Measurements from ENCODE around the gene FCER1G. TPM values are rescaled to one million over a fixed set of nuclear protein-coding genes. Genes with fewer than 3 reads are reported as not detected.

FCER1G gene
- total RNA-seq, 1 experiment from 2014 or later: 1.5 TPM

DNA sequence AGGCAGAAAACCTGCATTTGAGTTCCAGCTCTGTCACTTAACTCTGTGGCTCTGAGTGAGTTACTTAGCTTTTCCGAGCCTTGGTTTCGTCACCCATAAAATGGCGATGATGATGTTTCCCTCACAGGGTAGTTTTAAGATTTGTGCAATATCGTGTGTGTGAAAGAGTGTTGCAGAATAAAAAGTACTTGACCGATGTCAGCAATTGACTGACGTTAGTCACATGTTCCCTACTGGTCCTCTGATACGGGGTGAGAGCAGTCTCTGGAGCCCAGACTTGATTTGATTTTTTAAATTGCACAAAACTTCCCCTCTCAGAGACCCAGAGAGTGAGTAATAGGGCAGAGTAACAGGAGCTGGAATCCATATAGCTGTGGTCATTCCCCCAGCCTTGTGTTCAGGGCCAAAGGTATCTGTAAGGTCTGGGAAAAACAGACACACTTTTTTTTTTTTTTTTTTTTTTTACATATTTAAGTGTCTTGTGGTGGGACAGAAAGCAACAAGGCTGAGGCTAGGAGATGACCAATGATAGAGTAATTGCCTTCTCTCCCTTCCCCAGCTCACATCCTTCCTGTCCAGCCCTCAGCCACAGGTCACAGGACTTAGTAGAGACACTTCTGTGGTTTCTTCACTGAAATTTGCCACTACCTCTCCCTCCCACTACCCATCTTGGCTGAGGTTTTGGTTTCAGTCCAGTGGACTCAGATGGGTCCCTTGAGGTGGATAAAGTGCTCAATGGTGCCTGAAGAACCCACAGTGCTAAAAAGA lies 2.0 kb downstream of the FCER1G start:
- CTCF ChIA-PET: interaction anchor here (0.6 to 2.6 kb wide), 3 partner anchors 9 to 74 kb away, joined by 3 to 25 read pairs (median 6); partner anchors contain the start of gene TOMM40L
- peak overlapping the region; percentile 55 for H3K4me3 Mint-ChIP-seq (ENCODE audit: unreplicated experiment)
- 0 out of 2 replicates have a peak, but pooled peaks cover 4% of the 10 kb centered on the region for H3K36me3 ChIP-seq (ENCODE audit: control insufficient read depth, insufficient read depth, low read length)
- TF ChIP-seq, protein P1, sequence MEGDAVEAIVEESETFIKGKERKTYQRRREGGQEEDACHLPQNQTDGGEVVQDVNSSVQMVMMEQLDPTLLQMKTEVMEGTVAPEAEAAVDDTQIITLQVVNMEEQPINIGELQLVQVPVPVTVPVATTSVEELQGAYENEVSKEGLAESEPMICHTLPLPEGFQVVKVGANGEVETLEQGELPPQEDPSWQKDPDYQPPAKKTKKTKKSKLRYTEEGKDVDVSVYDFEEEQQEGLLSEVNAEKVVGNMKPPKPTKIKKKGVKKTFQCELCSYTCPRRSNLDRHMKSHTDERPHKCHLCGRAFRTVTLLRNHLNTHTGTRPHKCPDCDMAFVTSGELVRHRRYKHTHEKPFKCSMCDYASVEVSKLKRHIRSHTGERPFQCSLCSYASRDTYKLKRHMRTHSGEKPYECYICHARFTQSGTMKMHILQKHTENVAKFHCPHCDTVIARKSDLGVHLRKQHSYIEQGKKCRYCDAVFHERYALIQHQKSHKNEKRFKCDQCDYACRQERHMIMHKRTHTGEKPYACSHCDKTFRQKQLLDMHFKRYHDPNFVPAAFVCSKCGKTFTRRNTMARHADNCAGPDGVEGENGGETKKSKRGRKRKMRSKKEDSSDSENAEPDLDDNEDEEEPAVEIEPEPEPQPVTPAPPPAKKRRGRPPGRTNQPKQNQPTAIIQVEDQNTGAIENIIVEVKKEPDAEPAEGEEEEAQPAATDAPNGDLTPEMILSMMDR (IDR thresholded peaks at IDR 0.05; ENCODE audit: insufficient read depth in 1 of 2, low read depth in 1 of 2, low read length in 1 of 2, severe bottlenecking in 1 of 2, unreplicated experiment in 1 of 2): no peak
- H3K27me3 ChIP-seq (replicated peaks; ENCODE audit: control insufficient read depth, insufficient read depth, low read length): no peaks in the 10 kb centered on the region
- peaks cover 6% of the 10 kb centered on the region for H3K9me3 Mint-ChIP-seq (ENCODE audit: unreplicated experiment)
- H3K36me3 Mint-ChIP-seq (ENCODE audit: insufficient read depth, unreplicated experiment): peaks cover 61% of the 10 kb centered on the region
- intact Hi-C loops (cut with micrococcal nuclease; ENCODE audit: unreplicated experiment): loop anchor here (1.0 kb wide), 1 partner anchor 8 kb away; no protein-coding TSS in a partner anchor
- BruUV-seq (replicated peaks): TSS peak; percentile 8
- no peak for DNase-seq
- peak overlapping the region; percentile 19 for H3K4me3 ChIP-seq (ENCODE audit: low read depth, low read length)
- 0 out of 2 replicates have a peak, but pooled peaks cover 1% of the 10 kb centered on the region for H3K9me3 ChIP-seq
- peaks cover 57% of the 10 kb centered on the region for H3K4me1 Mint-ChIP-seq (ENCODE audit: low read depth, unreplicated experiment)
- H3K27ac Mint-ChIP-seq (ENCODE audit: unreplicated experiment): peak overlapping the region; percentile 97
- H3K27me3 Mint-ChIP-seq (ENCODE audit: insufficient read depth, unreplicated experiment): no peaks in the 10 kb centered on the region
- H3K4me1 ChIP-seq: peaks cover 68% of the 10 kb centered on the region
- POLR2A ChIA-PET: interaction anchor here (0.5 to 1.6 kb wide), 2 partner anchors 9 to 51 kb away, joined by 3 to 11 read pairs; partner anchors contain the start of gene TOMM40L

DNA sequence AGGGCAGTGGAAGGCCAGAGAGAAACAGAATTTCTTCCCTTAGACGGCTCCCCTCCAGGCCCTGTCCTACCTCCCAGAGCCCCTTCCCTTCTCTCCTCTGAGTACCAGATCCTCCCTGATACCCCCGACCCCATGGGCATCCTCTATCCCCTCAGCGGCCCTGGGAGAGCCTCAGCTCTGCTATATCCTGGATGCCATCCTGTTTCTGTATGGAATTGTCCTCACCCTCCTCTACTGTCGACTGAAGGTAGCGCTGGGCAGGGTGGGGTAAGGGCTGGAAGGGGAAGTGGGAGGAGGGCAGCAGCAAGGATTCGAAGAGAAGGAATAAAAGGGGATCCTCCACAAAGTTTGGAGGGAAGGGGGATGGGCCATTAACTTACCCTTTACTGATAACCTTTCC lies 2.7 kb downstream of the FCER1G start:
- intact Hi-C loops (cut with micrococcal nuclease; ENCODE audit: unreplicated experiment): loop anchor here (1.0 kb wide), 1 partner anchor 7 kb away; no protein-coding TSS in a partner anchor
- BruUV-seq (replicated peaks): TSS peak; percentile 1
- Mint-ChIP-seq H3K4me3 (ENCODE audit: unreplicated experiment) (peak overlapping the region; percentile 55), H3K4me1 (ENCODE audit: low read depth, unreplicated experiment) (peaks cover 64% of the 10 kb centered on the region), H3K9me3 (ENCODE audit: unreplicated experiment) (peaks cover 13% of the 10 kb centered on the region), H3K27me3 (ENCODE audit: insufficient read depth, unreplicated experiment) (no peaks in the 10 kb centered on the region), H3K27ac (ENCODE audit: unreplicated experiment) (peak overlapping the region; percentile 97), H3K36me3 (ENCODE audit: insufficient read depth, unreplicated experiment) (peaks cover 61% of the 10 kb centered on the region)
- ChIA-PET POLR2A (interaction anchor here (0.6 kb wide), 1 partner anchor 172 kb away, joined by 3 read pairs; no protein-coding TSS in a partner anchor), CTCF (interaction anchor here (1.8 to 2.6 kb wide), 2 partner anchors 8 to 156 kb away, joined by 4 to 25 read pairs; partner anchors contain the start of gene TOMM40L)
- DNase-seq: no peak
- TF ChIP-seq, protein P1 (IDR thresholded peaks at IDR 0.05; ENCODE audit: insufficient read depth in 1 of 2, low read depth in 1 of 2, low read length in 1 of 2, severe bottlenecking in 1 of 2, unreplicated experiment in 1 of 2): no peak
- Histone ChIP-seq H3K4me3 (ENCODE audit: low read depth, low read length) (peak overlapping the region; percentile 19), H3K4me1 (peaks cover 75% of the 10 kb centered on the region), H3K27me3 (replicated peaks; ENCODE audit: control insufficient read depth, insufficient read depth, low read length) (no peaks in the 10 kb centered on the region), H3K9me3 (peaks cover 8% of the 10 kb centered on the region; the same call in 1 of the 2 replicates), H3K36me3 (ENCODE audit: control insufficient read depth, insufficient read depth, low read length) (peaks cover 6% of the 10 kb centered on the region; the same call in 1 of the 2 replicates)

Measured in Caco-2 (cell line).